Skeletal muscle satellite cell (primary cell): Measurements from ENCODE around the gene CLIP4.
A peak's percentile ranks its signal among the peaks of the same experiment; 100 is the strongest.

Experiments used
- H3K27me3 ChIP-seq: 2 replicates; pipeline ENCODE4 v1.7.0; 2013; ENCODE audit warnings: low read length; ENCODE audit not compliant: control insufficient read depth, insufficient read depth
- H3K36me3 ChIP-seq: 2 replicates; pipeline ENCODE4 v1.7.0; 2013; ENCODE audit warnings: mild to moderate bottlenecking, control low read depth, low read length; ENCODE audit not compliant: insufficient read depth
- H3K4me1 ChIP-seq: 2 replicates; pipeline ENCODE4 v1.7.0; 2013; ENCODE audit warnings: low read length; ENCODE audit not compliant: control insufficient read depth, insufficient read depth
- H3K4me2 ChIP-seq: 2 replicates; pipeline ENCODE4 v1.7.0; 2013; ENCODE audit warnings: mild to moderate bottlenecking, low read length
- H3K4me3 ChIP-seq: 2 replicates; pipeline ENCODE4 v1.7.0; 2013; ENCODE audit warnings: low read length
- H3K9ac ChIP-seq: 2 replicates; pipeline ENCODE4 v1.7.0; 2013; ENCODE audit warnings: mild to moderate bottlenecking, low read depth, low read length, moderate library complexity
- H3K9me3 ChIP-seq: replicated peaks from 2 replicates; pipeline ENCODE4 v1.7.0; 2013; ENCODE audit warnings: mild to moderate bottlenecking, control low read depth, low read length

The CLIP4 gene

DNA sequence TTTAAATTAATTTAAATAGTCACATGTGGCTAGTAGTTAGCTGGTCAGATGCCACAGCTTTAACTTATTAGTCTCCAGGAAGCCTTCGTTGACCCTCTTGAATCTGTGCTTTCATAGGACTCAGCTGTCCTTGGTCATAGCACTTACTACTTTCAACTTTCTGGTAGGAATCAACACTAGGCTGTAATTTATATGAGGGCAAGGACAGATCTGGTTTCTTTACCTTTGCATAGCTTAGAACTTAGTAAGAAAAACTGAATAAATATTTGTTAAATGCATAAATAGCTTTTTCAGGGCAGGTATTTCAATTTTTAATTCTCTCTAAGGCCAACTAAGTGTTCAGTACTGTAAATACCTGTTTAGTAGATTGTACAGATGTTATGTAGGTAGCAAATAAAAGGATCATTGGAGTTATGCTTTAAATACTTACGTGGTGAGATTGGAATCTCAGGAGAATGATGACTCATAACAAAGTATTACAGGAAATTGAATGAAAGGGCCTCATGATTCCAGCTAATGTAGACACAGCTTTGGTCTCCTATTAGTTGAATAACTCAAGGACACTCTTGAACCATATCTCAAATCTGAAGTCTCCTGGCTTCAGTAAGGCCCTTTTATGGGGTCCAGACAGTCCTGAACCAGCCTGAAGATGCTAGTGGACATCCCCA lies 2.6 kb downstream of the CLIP4 start:
- peak overlapping the region; percentile 95 for H3K4me2 ChIP-seq
- no peaks in the 10 kb centered on the region for H3K9me3 ChIP-seq
- peak overlapping the region; percentile 33 for H3K4me3 ChIP-seq
- H3K4me1 ChIP-seq, result peaks cover 52% of the 10 kb centered on the region
- peaks cover 5% of the 10 kb centered on the region for H3K36me3 ChIP-seq
- peak overlapping the region; percentile 88 for H3K9ac ChIP-seq
- H3K27me3 ChIP-seq, result no peaks in the 10 kb centered on the region

DNA sequence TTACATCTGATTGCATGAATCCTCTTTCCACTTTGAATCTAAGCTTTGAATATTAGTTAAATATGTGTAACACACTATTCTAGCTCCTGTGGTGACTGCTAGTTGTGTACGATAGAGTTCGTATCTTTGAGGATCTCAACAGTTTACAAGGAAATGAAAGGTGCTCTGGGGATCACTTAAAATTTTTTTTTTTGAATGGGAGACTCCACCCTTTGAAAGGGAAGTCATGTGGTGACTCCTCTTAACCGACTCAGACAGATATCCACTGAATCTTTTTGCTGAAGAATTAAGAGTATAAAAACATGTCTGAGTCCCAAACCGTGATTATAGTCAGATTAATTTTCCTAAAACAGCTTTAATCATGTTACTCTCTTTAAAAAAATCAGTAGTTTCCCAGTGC lies 4.0 kb downstream of the CLIP4 start:
- Histone ChIP-seq H3K4me1 (peaks cover 48% of the 10 kb centered on the region), H3K9me3 (no peaks in the 10 kb centered on the region), H3K36me3 (peaks cover 10% of the 10 kb centered on the region), H3K4me2 (no peak overlapping the region), H3K27me3 (no peaks in the 10 kb centered on the region), H3K4me3 (no peak overlapping the region), H3K9ac (no peak overlapping the region)

GRCh38 chr2:29120846-29121245 lies 5.6 kb downstream of the CLIP4 start:
- Histone ChIP-seq H3K4me1 (peaks cover 38% of the 10 kb centered on the region), H3K27me3 (no peaks in the 10 kb centered on the region), H3K4me2 (no peak overlapping the region), H3K9ac (no peak overlapping the region), H3K9me3 (peaks cover 11% of the 10 kb centered on the region), H3K4me3 (no peak overlapping the region), H3K36me3 (peaks cover 26% of the 10 kb centered on the region)

- Histone ChIP-seq H3K9me3 (peaks cover 11% of the 10 kb centered on the region), H3K36me3 (peaks cover 42% of the 10 kb centered on the region), H3K4me3 (peak overlapping the region; percentile 47), H3K4me1 (peaks cover 21% of the 10 kb centered on the region), H3K4me2 (peak overlapping the region; percentile 65), H3K9ac (peak overlapping the region; percentile 64), H3K27me3 (no peaks in the 10 kb centered on the region)
Measured at GRCh38 chr2:29123617-29124349, 8.6 kb downstream of the CLIP4 start.

DNA sequence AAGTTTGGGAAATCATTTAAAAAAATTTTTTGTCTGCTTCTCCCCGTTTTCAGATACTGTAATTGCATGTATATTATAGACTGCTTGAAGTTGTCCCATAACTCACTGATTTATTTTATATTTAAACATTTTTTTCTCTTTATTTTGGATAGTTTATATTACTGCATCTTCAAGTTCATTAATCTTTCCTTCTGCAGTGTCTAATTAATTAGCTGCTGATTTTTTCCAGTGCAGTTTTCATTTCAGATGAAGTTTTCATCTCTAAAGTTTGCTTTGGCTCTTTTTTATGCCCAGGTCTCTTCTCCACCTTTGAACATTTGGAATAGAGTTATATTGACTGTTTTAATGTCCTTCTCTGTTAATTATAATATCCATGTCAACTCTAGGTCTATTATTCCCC lies 9.3 kb downstream of the CLIP4 start:
- Histone ChIP-seq H3K9ac (no peak overlapping the region), H3K27me3 (no peaks in the 10 kb centered on the region), H3K36me3 (peaks cover 42% of the 10 kb centered on the region), H3K4me3 (no peak overlapping the region), H3K9me3 (peaks cover 11% of the 10 kb centered on the region), H3K4me2 (no peak overlapping the region), H3K4me1 (peaks cover 25% of the 10 kb centered on the region)

DNA sequence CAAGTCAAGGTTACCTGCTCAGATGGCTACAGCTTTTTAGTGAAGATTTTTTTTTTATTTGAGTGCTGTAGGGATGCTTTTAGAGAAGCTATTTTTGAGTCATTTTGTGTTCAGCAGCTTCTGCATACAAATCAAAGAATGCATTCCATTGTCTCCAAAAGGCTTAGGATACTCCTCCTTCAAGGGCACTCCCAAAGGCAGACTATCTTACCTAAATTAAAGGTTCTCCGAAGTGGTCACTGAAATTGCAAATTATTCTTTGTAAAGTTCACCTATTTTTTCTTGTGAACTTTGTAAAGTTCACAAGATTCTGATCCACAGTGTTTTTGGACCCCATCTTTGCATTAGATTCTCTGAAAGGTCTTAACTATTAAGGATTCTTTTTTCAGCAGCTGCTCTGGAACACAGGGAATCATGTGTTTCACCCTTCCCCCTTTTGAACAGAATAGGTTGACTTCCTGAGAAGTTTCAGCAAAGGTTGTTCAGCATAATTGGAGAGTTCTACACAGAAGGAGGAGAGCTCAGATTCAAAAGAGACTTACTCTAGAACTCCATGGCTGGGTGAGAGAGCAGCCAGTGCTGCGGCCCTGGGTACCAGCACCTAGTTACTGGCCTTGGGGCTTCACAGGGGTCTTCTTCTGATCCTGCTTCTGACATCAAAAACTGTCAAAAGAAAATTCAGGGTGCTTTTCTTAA lies 14.5 kb downstream of the CLIP4 start:
- peak overlapping the region; percentile 49 for H3K4me3 ChIP-seq
- H3K4me1 ChIP-seq, result peaks cover 26% of the 10 kb centered on the region
- peak overlapping the region; percentile 71 for H3K4me2 ChIP-seq
- H3K9ac ChIP-seq, result peak overlapping the region; percentile 66
- H3K27me3 ChIP-seq, result no peaks in the 10 kb centered on the region
- H3K9me3 ChIP-seq, result peaks cover 8% of the 10 kb centered on the region
- peaks cover 59% of the 10 kb centered on the region for H3K36me3 ChIP-seq

DNA sequence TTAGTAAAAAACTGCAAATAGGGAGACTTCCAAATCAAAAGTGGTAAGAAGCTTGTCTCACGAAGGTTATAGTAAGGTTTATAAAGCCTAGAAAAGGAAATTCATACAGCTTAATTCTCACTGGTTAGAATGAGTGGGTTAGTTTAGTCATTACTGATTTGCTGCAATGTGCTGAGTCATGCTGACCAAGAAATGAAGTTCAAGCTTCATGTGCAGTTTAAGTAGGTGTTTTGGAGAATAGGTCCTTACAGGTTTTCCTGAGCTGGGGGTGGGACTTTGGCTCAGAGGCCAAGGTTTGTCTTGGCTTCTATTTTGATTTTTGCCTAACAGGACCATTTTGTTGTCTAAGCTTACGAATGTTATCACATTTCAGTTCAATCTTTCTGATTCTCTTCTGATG lies 15.1 kb downstream of the CLIP4 start:
- H3K4me1 ChIP-seq, result peaks cover 26% of the 10 kb centered on the region
- H3K4me2 ChIP-seq, result peak overlapping the region; percentile 71
- H3K27me3 ChIP-seq, result no peaks in the 10 kb centered on the region
- peaks cover 3% of the 10 kb centered on the region for H3K9me3 ChIP-seq
- peak overlapping the region; percentile 49 for H3K4me3 ChIP-seq
- H3K9ac ChIP-seq, result peak overlapping the region; percentile 66
- H3K36me3 ChIP-seq, result peaks cover 53% of the 10 kb centered on the region

- Histone ChIP-seq H3K9me3 (peaks cover 8% of the 10 kb centered on the region), H3K27me3 (no peaks in the 10 kb centered on the region), H3K4me2 (no peak overlapping the region), H3K4me1 (peaks cover 12% of the 10 kb centered on the region), H3K4me3 (no peak overlapping the region), H3K36me3 (peaks cover 47% of the 10 kb centered on the region), H3K9ac (no peak overlapping the region)
Measured at GRCh38 chr2:29134933-29135332, 19.7 kb downstream of the CLIP4 start.

DNA sequence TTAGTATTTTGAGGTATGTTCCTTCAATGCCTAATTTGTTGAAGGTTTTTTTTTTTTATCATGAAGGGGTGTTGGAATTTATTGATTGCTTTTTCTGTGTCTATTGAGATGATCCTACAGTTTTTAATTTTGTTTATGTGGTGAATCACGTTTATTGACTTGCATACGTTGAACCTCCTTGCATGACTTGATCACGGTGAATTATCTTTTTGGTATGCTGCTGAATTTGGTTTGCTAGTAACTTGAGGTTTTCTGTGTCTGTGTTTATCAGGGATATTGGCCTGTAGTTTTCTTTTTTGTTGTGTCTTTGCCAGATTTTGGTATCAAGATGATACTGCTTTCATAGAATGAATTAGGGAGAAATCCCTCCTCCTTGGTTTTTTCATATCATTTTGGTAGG lies 23.9 kb downstream of the CLIP4 start:
- H3K9me3 ChIP-seq, result peaks cover 8% of the 10 kb centered on the region
- no peaks in the 10 kb centered on the region for H3K4me1 ChIP-seq
- H3K9ac ChIP-seq, result peak overlapping the region; percentile 12
- H3K36me3 ChIP-seq, result peaks cover 35% of the 10 kb centered on the region
- H3K4me2 ChIP-seq, result no peak overlapping the region
- no peak overlapping the region for H3K4me3 ChIP-seq
- no peaks in the 10 kb centered on the region for H3K27me3 ChIP-seq

- H3K4me2 ChIP-seq, result no peak overlapping the region
- H3K36me3 ChIP-seq, result peaks cover 37% of the 10 kb centered on the region
- no peaks in the 10 kb centered on the region for H3K27me3 ChIP-seq
- no peaks in the 10 kb centered on the region for H3K4me1 ChIP-seq
- H3K4me3 ChIP-seq, result no peak overlapping the region
- peaks cover 8% of the 10 kb centered on the region for H3K9me3 ChIP-seq
- peak overlapping the region; percentile 12 for H3K9ac ChIP-seq
Measured at GRCh38 chr2:29139731-29140130, 24.5 kb downstream of the CLIP4 start.

GRCh38 chr2:29143657-29144056 lies 28.4 kb downstream of the CLIP4 start:
- Histone ChIP-seq H3K36me3 (peaks cover 45% of the 10 kb centered on the region), H3K27me3 (no peaks in the 10 kb centered on the region), H3K4me2 (no peak overlapping the region), H3K4me3 (no peak overlapping the region), H3K9me3 (peaks cover 2% of the 10 kb centered on the region), H3K4me1 (no peaks in the 10 kb centered on the region), H3K9ac (no peak overlapping the region)
